WTC11 (cell line): ENCODE data around the gene FAM171A1.

Experiments
- TP53 ChIP-seq: sonication (generic); formaldehyde crosslinking; IDR thresholded peaks from 2 replicates; pipeline ENCODE4 v1.8.1; 2023; ENCODE audit warnings: mild to moderate bottlenecking, missing genetic modification reagents
- TF ChIP-seq, protein P1 (sequence below): fragments of 250-450 bp; sonication (Bioruptor Pico); IDR thresholded peaks from 2 replicates; pipeline ENCODE4 v1.9.0; 2021; ENCODE audit warnings: mild to moderate bottlenecking

DNA sequence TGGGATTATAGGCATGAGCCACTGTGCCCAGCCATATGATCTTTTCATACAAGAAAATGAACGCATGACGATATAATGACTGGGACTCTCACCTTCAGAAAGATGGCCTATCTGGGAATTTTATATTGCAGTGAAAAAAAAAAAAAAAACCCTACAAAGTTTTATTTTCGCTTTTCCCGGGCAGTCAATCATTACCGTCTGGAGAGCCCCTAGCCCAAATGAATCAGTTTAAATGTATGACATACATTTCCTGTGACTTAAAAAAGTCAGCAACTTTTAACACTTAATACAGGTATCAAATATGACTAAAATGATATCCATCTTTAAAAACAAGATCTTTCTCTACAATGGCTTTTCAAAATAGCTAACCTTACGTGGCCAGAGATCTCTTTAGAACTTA, 154.4 kb downstream of the FAM171A1 start:
- TF ChIP-seq, protein P1, sequence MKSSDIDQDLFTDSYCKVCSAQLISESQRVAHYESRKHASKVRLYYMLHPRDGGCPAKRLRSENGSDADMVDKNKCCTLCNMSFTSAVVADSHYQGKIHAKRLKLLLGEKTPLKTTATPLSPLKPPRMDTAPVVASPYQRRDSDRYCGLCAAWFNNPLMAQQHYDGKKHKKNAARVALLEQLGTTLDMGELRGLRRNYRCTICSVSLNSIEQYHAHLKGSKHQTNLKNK (CRISPR knock-in tag): no peak
- TF ChIP-seq TP53 (CRISPR knock-in tag): no peak
